Liver (tissue), 9 donors: Measurements from ENCODE around the gene ZXDA. TPM values are rescaled to one million over a fixed set of nuclear protein-coding genes. Genes with fewer than 3 reads are reported as not detected.

Experiments
- DNase-seq: peaks from one replicate; pipeline ENCODE4 v3.0.0-alpha.2; 2017; ENCODE audit warnings: low spot score
- H3K27ac ChIP-seq, 2 donors: one replicate each; pipeline ENCODE4 v1.7.0; 2013; ENCODE audit warnings: inconsistent platforms in 2 of 2, low read length in 2 of 2, control low read depth in 1 of 2, low read depth in 1 of 2, mild to moderate bottlenecking in 1 of 2
- H3K27me3 ChIP-seq, 4 donors: one replicate each; pipeline versions ENCODE4 v1.6.1 to v1.7.0; 2013; ENCODE audit warnings: low read length in 3 of 4, inconsistent platforms in 1 of 4, mild to moderate bottlenecking in 1 of 4, moderate library complexity in 1 of 4; ENCODE audit not compliant: control insufficient read depth in 4 of 4, insufficient read depth in 4 of 4
- H3K36me3 ChIP-seq, 4 donors: one replicate each; pipeline versions ENCODE4 v1.6.1 to v1.7.0; 2013; ENCODE audit warnings: low read length in 3 of 4, mild to moderate bottlenecking in 3 of 4, low read depth in 1 of 4, moderate library complexity in 1 of 4; ENCODE audit not compliant: control insufficient read depth in 4 of 4, insufficient read depth in 3 of 4
- H3K4me1 ChIP-seq, 4 donors: one replicate each; pipeline versions ENCODE4 v1.6.1 to v1.7.0; 2013; ENCODE audit warnings: low read length in 3 of 4, mild to moderate bottlenecking in 3 of 4, moderate library complexity in 1 of 4; ENCODE audit not compliant: control insufficient read depth in 4 of 4, insufficient read depth in 4 of 4
- H3K4me3 ChIP-seq, 3 donors: one replicate each; pipeline versions ENCODE4 v1.6.1 to v1.7.0; 2013; ENCODE audit warnings: low read length in 3 of 3, control low read depth in 1 of 3, low read depth in 1 of 3, mild to moderate bottlenecking in 1 of 3
- H3K9ac ChIP-seq, 2 donors: one replicate each; pipeline ENCODE4 v1.7.0; 2013; ENCODE audit warnings: low read length in 2 of 2, mild to moderate bottlenecking in 2 of 2, moderate library complexity in 2 of 2, control low read depth in 1 of 2, low read depth in 1 of 2
- H3K9me3 ChIP-seq, 4 donors: one replicate each; pipeline versions ENCODE4 v1.6.1 to v1.7.0; 2013; ENCODE audit warnings: low read length in 3 of 4; ENCODE audit not compliant: control insufficient read depth in 4 of 4
- FOXA1 ChIP-seq: IDR thresholded peaks from 2 replicates; pipeline ENCODE4 v1.6.1; 2016; ENCODE audit warnings: antibody characterized with exemption
- FOXA2 ChIP-seq: IDR thresholded peaks from 2 replicates; pipeline ENCODE4 v1.6.1; 2016; ENCODE audit warnings: antibody characterized with exemption
- GABPA ChIP-seq, 2 donors: IDR thresholded peaks in 1 of 2; conservative IDR thresholded peaks in 1 of 2; 2 replicates each; pipeline ENCODE4 v1.6.1; 2016; ENCODE audit warnings: antibody characterized with exemption in 2 of 2, mild to moderate bottlenecking in 1 of 2, moderate library complexity in 1 of 2
- HNF4A ChIP-seq, 2 donors: conservative IDR thresholded peaks; 2 replicates each; pipeline ENCODE4 v1.6.1; 2016; ENCODE audit warnings: antibody characterized with exemption in 2 of 2, mild to moderate bottlenecking in 2 of 2
- HNF4G ChIP-seq: IDR thresholded peaks from 2 replicates; pipeline ENCODE4 v1.6.1; 2016; ENCODE audit warnings: antibody characterized with exemption
- MAX ChIP-seq: IDR thresholded peaks from 2 replicates; pipeline ENCODE4 v1.6.1; 2016; ENCODE audit warnings: antibody characterized with exemption
- NR2F2 ChIP-seq: IDR thresholded peaks from 2 replicates; pipeline ENCODE4 v1.6.1; 2016; ENCODE audit warnings: antibody characterized with exemption
- RAD21 ChIP-seq, 2 donors: IDR thresholded peaks; 2 replicates each; pipeline ENCODE4 v1.6.1; 2016; ENCODE audit warnings: antibody characterized with exemption in 2 of 2, mild to moderate bottlenecking in 2 of 2
- REST ChIP-seq: IDR thresholded peaks from 2 replicates; pipeline ENCODE4 v1.6.1; 2016; ENCODE audit warnings: antibody characterized with exemption, mild to moderate bottlenecking
- RXRA ChIP-seq, 2 donors: IDR thresholded peaks; 2 replicates each; pipeline ENCODE4 v1.6.1; 2017 to 2018; ENCODE audit warnings: antibody characterized with exemption in 2 of 2, mild to moderate bottlenecking in 1 of 2
- SP1 ChIP-seq: IDR thresholded peaks from 2 replicates; pipeline ENCODE4 v1.6.1; 2018; ENCODE audit warnings: antibody characterized with exemption, mild to moderate bottlenecking
- TAF1 ChIP-seq: conservative IDR thresholded peaks from 2 replicates; pipeline ENCODE4 v1.6.1; 2016; ENCODE audit warnings: antibody characterized with exemption, mild to moderate bottlenecking
- YY1 ChIP-seq: IDR thresholded peaks from 2 replicates; pipeline ENCODE4 v1.6.1; 2016; ENCODE audit warnings: antibody characterized with exemption, mild to moderate bottlenecking
- ZBTB33 ChIP-seq: IDR thresholded peaks from 2 replicates; pipeline ENCODE4 v1.6.1; 2016; ENCODE audit warnings: antibody characterized with exemption
- WGBS: extraction: QIAGEN DNeasy Blood & Tissue Kit; methylation state at CpG from one replicate; pipeline ENCODE4 v1.1.7; 2013; 5-methylcytosine and 5-hydroxymethylcytosine counted together
- polyA plus RNA-seq, 2 donors: library from polyadenylated mRNA; stranded (reverse) in 1 of 2; unstranded in 1 of 2; fragments of 200-250 nt in 1 of 2; fragments of >200 nt in 1 of 2; fragmentation: Nextera tagmentation in 1 of 2; extraction: Ambion mirVana in 1 of 2; gene quantifications; one replicate each; pipeline versions ENCODE4 v1.2.1 to v1.2.3, GENCODE V29; 2013 to 2015
- total RNA-seq, 2 donors: library from RNA; depleted of rRNA; stranded (reverse); fragments of >200 nt; gene quantifications; one replicate each; pipeline ENCODE4 v1.2.3, GENCODE V29; 2014
- donor health status: healthy.
- donor health status: healthy.
- donor health status: healthy.
- donor health status: healthy.
- donor health status: healthy.

The ZXDA gene
- total and polyA plus RNA-seq, 4 donors, result 0.31 to 3.3 (median 1.4) TPM

DNA sequence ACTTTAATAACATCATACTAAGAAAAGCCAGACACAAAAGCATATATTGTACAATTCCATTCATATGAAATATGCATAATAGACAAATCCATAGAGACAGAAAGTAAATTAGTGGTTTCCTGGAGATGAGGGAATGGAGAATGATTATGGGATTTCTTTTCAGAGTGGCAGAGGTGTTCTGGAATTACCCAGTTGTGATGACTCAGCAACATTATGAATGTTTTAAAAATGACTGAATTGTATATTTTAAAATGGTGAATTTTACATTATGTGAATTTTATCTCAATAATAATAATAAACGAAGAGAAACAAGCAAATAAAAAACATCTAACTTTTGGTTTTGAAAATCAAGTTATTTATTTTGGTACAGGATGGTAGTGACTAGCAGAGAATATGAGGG, 11.2 kb downstream of the ZXDA start:
- Histone ChIP-seq H3K27ac (no peak overlapping the region), H3K4me3 (no peak overlapping the region), H3K4me1 (no peaks in the 10 kb centered on the region), H3K9ac (no peak overlapping the region), H3K36me3 (no peaks in the 10 kb centered on the region), H3K27me3 (no peaks in the 10 kb centered on the region), H3K9me3 (no peaks in the 10 kb centered on the region)
- WGBS, result 92% methylated on average over 1 of the region's 1 CpG
- no peak for DNase-seq
- no peak for TF ChIP-seq REST
- no peak for TF ChIP-seq RXRA (IDR thresholded peaks at IDR 0.05)
- no peak for TF ChIP-seq MAX
- no peak for TF ChIP-seq YY1
- no peak for TF ChIP-seq FOXA2
- TF ChIP-seq RAD21 (IDR thresholded peaks at IDR 0.05), result no peak
- no peak for TF ChIP-seq ZBTB33
- no peak for TF ChIP-seq TAF1
- TF ChIP-seq GABPA (IDR thresholded peaks at IDR 0.05 in 1 of 2, conservative IDR thresholded peaks at IDR 0.05 in 1 of 2), result no peak
- no peak for TF ChIP-seq NR2F2
- TF ChIP-seq FOXA1, result no peak
- no peak for TF ChIP-seq HNF4G
- no peak for TF ChIP-seq SP1

- no peak for DNase-seq
- Histone ChIP-seq H3K4me3 (no peak overlapping the region), H3K36me3 (no peaks in the 10 kb centered on the region), H3K27ac (no peak overlapping the region), H3K9ac (no peak overlapping the region), H3K4me1 (no peaks in the 10 kb centered on the region), H3K27me3 (no peaks in the 10 kb centered on the region), H3K9me3 (peaks cover 0 to 4% (median 0%) of the 10 kb centered on the region in 4 donors)
- no peak for TF ChIP-seq HNF4A (conservative IDR thresholded peaks at IDR 0.05)
- WGBS, result 92% methylated on average over 6 of the region's 6 CpGs
These were observed 38.8 kb downstream of the ZXDA start for GRCh38 chrX:57871463-57871862.

Other genes starting within 250 kb of the ZXDA start
- gene NLRP2B, start 230.2 kb downstream of the ZXDA start, total RNA-seq, result not detected
- gene NLRP2B, start 230.2 kb downstream of the ZXDA start, polyA plus RNA-seq, result under 1 TPM in 1 of 2 donors, not detected in 1; 0.19 TPM